Measurements from ENCODE around the gene C16orf78. TPM values are rescaled to one million over a fixed set of nuclear protein-coding genes. Genes with fewer than 3 reads are reported as not detected.

Gene C16orf78
- total RNA-seq, 1 donor from 2014 or later: not detected

DNA sequence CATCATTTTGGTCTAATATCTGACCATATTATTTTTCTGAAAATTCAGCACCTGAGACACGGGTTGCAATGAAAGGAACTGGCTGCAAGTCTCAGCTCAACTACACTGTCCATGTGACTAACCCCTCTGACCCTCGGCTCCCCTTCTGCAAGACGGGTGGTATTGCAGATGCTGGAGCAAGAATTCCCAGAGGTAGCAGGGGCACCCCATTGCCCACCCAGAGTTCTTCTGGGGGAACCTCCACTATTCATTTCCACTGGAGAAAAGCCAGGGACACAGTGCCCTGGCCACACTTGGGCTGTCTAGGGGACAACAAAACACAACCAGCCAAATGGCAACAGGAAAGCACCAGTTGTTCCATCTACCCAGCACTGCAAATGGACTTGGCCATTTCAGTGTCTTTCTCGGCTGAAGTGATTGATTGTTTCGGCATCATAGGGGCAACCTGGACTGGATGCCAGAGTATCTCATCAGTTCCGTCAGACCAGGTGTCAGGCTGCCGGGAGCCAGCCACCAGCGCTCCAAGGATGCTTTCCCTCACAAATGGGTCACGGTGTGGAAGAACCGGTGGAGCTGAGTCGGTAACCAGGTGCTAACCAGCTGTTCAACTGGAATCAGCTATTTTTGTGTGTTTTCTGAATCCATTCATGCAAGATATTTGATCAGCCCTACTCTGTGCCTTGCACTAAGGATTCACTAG is 58.1 kb downstream of the C16orf78 start:
- no peak for TF ChIP-seq CTCF (conservative IDR thresholded peaks at IDR 0.05)
- H3K27me3 Mint-ChIP-seq: peaks cover 27% of the 10 kb centered on the region
- DNase-seq (ENCODE audit: extremely low spot score, unreplicated experiment): no peak
- H3K27ac Mint-ChIP-seq: no peak overlapping the region
- peaks cover 12% of the 10 kb centered on the region for H3K9me3 Mint-ChIP-seq
- peaks cover 4% of the 10 kb centered on the region for H3K4me1 Mint-ChIP-seq (ENCODE audit: unreplicated experiment)
- H3K36me3 Mint-ChIP-seq: no peaks in the 10 kb centered on the region
- H3K4me3 Mint-ChIP-seq: no peak overlapping the region

GRCh38 chr16:49434733-49435132 is 61.1 kb downstream of the C16orf78 start:
- Mint-ChIP-seq H3K9me3 (no peaks in the 10 kb centered on the region), H3K27ac (no peak overlapping the region), H3K36me3 (no peaks in the 10 kb centered on the region), H3K4me3 (no peak overlapping the region), H3K27me3 (peaks cover 20% of the 10 kb centered on the region), H3K4me1 (ENCODE audit: unreplicated experiment) (peaks cover 10% of the 10 kb centered on the region)
- no peak for DNase-seq (ENCODE audit: extremely low spot score, unreplicated experiment)
- TF ChIP-seq CTCF (conservative IDR thresholded peaks at IDR 0.05): no peak

GRCh38 chr16:49436181-49436580 is 62.6 kb downstream of the C16orf78 start:
- Mint-ChIP-seq H3K36me3 (no peaks in the 10 kb centered on the region), H3K27me3 (peaks cover 20% of the 10 kb centered on the region), H3K9me3 (no peaks in the 10 kb centered on the region), H3K4me1 (ENCODE audit: unreplicated experiment) (peaks cover 15% of the 10 kb centered on the region), H3K27ac (no peak overlapping the region), H3K4me3 (no peak overlapping the region)
- TF ChIP-seq CTCF (conservative IDR thresholded peaks at IDR 0.05): no peak
- DNase-seq (ENCODE audit: extremely low spot score, unreplicated experiment): no peak

DNA sequence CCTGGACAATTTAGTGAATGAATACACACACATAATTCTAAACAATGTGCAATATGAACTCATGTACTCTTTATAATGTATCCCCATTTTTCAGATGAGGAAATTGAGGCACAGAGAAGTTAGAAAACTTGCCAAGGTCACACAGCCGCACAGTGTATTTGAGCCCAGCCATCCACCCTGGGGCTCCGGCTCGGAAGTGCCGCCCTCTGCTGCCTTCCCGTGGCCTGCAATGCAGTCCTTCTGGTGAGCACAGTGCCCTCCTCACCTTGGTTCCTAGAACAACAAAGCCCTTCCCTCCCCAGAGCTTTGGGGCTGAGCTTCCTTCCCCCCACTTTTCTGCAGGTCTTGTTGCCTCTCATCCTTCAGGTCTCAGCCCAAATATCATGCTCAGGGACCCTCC is 63.7 kb downstream of the C16orf78 start:
- no peaks in the 10 kb centered on the region for H3K36me3 Mint-ChIP-seq
- TF ChIP-seq CTCF (conservative IDR thresholded peaks at IDR 0.05): no peak
- DNase-seq (ENCODE audit: extremely low spot score, unreplicated experiment): no peak
- H3K4me1 Mint-ChIP-seq (ENCODE audit: unreplicated experiment): peaks cover 24% of the 10 kb centered on the region
- no peak overlapping the region for H3K4me3 Mint-ChIP-seq
- H3K9me3 Mint-ChIP-seq: no peaks in the 10 kb centered on the region
- H3K27ac Mint-ChIP-seq: no peak overlapping the region
- H3K27me3 Mint-ChIP-seq: peaks cover 23% of the 10 kb centered on the region

DNA sequence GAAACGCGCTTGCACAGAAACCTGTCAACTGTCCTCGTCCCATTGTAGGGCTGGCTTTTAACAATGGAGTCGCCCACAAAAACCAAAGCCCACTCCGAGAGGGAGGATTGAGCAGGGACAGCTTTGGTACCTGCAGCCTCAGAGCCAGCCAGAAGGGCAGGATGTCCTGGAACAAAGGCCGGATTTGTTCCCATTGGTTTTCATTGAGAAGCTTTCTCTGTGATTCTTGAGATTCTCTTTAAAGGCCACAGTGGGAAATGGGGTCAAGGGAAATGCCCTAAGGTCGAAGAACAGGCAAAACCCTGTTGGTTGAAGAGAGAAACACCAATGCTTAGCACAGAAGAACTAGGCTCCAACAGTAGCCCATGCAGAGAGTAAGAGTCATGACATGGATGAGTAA is 65.4 kb downstream of the C16orf78 start:
- H3K9me3 Mint-ChIP-seq: no peaks in the 10 kb centered on the region
- DNase-seq (ENCODE audit: extremely low spot score, unreplicated experiment): no peak
- H3K27me3 Mint-ChIP-seq: peaks cover 24% of the 10 kb centered on the region
- TF ChIP-seq CTCF (conservative IDR thresholded peaks at IDR 0.05): no peak
- no peaks in the 10 kb centered on the region for H3K36me3 Mint-ChIP-seq
- no peak overlapping the region for H3K27ac Mint-ChIP-seq
- peaks cover 24% of the 10 kb centered on the region for H3K4me1 Mint-ChIP-seq (ENCODE audit: unreplicated experiment)
- no peak overlapping the region for H3K4me3 Mint-ChIP-seq

Measured in type B pancreatic cell (in vitro differentiated cells).